IMR-90 (cell line): ENCODE measurements around the gene ITFG1.

Experiments
- CEBPB ChIP-seq: IDR thresholded peaks from 2 replicates; pipeline ENCODE4 v1.6.1; 2012; ENCODE audit warnings: low read depth, low read length, improper control_type of control experiment
- FOS ChIP-seq: fragments of 150-350 bp; IDR thresholded peaks from 2 replicates; pipeline ENCODE4 v1.6.1; 2016; ENCODE audit warnings: low read depth, low read length
- POLR2A ChIP-seq: IDR thresholded peaks from 2 replicates; pipeline ENCODE4 v1.6.1; 2012; ENCODE audit warnings: mild to moderate bottlenecking, low read depth, low read length
- RAD21 ChIP-seq: IDR thresholded peaks from 2 replicates; pipeline ENCODE4 v1.6.1; 2012; ENCODE audit warnings: low read length, improper control_type of control experiment
- RCOR1 ChIP-seq: IDR thresholded peaks from 2 replicates; pipeline ENCODE4 v1.6.1; 2012; ENCODE audit warnings: mild to moderate bottlenecking, low read length, improper control_type of control experiment; ENCODE audit not compliant: insufficient replicate concordance
- TF ChIP-seq, protein P1 (sequence below): fragments of 150-350 bp; IDR thresholded peaks from 2 replicates; pipeline ENCODE4 v1.6.1; 2016; ENCODE audit warnings: low read depth, mild to moderate bottlenecking, low read length, moderate library complexity, borderline replicate concordance
- TF ChIP-seq, protein P2 (sequence below): conservative IDR thresholded peaks from 2 replicates; pipeline ENCODE4 v1.5.1; 2012; ENCODE audit warnings: mild to moderate bottlenecking, low read depth, low read length, improper control_type of control experiment

DNA sequence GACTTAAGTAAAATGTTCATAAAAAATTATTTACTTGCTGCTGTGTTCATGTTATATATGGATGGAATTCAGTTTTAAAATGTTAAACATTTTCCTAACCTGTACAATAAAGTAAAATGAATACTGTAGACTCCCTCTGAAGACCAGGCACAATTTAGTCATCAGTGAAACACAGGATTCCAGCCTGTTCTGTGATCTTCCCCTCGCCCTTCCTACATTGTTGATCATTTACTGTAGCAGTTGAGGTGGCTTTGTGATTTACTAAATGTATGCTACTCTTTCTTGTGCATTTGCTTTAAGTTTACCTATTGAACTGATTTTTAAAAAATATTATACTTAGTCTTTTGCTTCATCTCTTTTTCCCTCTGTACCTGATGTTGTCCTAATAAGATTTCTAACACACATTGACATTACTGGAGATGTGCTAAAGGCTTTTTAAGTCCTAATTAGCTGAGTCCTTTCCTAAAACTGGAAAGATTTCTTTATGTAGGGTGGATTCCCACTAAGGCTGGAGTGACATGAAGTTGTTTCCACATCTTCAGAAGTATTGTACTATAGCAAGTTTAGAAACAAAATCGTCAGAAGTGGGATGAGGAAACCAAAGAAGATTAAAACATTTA, 38.3 kb upstream of the ITFG1 start:
- TF ChIP-seq, protein P1, sequence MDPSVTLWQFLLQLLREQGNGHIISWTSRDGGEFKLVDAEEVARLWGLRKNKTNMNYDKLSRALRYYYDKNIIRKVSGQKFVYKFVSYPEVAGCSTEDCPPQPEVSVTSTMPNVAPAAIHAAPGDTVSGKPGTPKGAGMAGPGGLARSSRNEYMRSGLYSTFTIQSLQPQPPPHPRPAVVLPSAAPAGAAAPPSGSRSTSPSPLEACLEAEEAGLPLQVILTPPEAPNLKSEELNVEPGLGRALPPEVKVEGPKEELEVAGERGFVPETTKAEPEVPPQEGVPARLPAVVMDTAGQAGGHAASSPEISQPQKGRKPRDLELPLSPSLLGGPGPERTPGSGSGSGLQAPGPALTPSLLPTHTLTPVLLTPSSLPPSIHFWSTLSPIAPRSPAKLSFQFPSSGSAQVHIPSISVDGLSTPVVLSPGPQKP, result no peak
- TF ChIP-seq CEBPB (no peak), POLR2A (no peak), RCOR1 (no peak), RAD21 (no peak), FOS (no peak)
- TF ChIP-seq, protein P2, sequence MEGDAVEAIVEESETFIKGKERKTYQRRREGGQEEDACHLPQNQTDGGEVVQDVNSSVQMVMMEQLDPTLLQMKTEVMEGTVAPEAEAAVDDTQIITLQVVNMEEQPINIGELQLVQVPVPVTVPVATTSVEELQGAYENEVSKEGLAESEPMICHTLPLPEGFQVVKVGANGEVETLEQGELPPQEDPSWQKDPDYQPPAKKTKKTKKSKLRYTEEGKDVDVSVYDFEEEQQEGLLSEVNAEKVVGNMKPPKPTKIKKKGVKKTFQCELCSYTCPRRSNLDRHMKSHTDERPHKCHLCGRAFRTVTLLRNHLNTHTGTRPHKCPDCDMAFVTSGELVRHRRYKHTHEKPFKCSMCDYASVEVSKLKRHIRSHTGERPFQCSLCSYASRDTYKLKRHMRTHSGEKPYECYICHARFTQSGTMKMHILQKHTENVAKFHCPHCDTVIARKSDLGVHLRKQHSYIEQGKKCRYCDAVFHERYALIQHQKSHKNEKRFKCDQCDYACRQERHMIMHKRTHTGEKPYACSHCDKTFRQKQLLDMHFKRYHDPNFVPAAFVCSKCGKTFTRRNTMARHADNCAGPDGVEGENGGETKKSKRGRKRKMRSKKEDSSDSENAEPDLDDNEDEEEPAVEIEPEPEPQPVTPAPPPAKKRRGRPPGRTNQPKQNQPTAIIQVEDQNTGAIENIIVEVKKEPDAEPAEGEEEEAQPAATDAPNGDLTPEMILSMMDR, result no peak
